Measurements from ENCODE around the gene C1orf122. TPM values are rescaled to one million over a fixed set of nuclear protein-coding genes. Genes with fewer than 3 reads are reported as not detected.
"Not testable (repeated sequence)": the region's sequence is repeated elsewhere in the genome, so short reads cannot be mapped to it uniquely, and the experiment has no call there.

C1orf122 gene
- total RNA-seq, 3 donors from 2014 or later = 29.2 to 39.0 (median 34.2) TPM

GRCh38 chr1:37764414-37764825, 43.2 kb upstream of the C1orf122 start:
- peak; percentile 73 for ATAC-seq
- DNase-seq = peak in 2 of 3 donors; percentile 57 to 70
- no peaks in the 10 kb centered on the region for H3K4me1 ChIP-seq (ENCODE audit: low read depth)
- no peaks in the 10 kb centered on the region for H3K9me3 ChIP-seq
- intact Hi-C loops (cut with DNase I, micrococcal nuclease) = no loop called here
- H3K4me3 ChIP-seq = no peak overlapping the region
- TF ChIP-seq CTCF (IDR thresholded peaks at IDR 0.05) = no peak
- no peaks in the 10 kb centered on the region for H3K36me3 ChIP-seq (ENCODE audit: low read depth)

- Histone ChIP-seq H3K36me3 (ENCODE audit: low read depth) (no peaks in the 10 kb centered on the region), H3K4me1 (ENCODE audit: low read depth) (no peaks in the 10 kb centered on the region), H3K9me3 (no peaks in the 10 kb centered on the region), H3K4me3 (no peak within 1 kb of the TSS)
- intact Hi-C loops (cut with DNase I, micrococcal nuclease) = no loop called here
- ATAC-seq (peak; percentile 7), DNase-seq (no peak)
- no peak for TF ChIP-seq CTCF (IDR thresholded peaks at IDR 0.05)
Measured at GRCh38 chr1:37764888-37765441, 42.6 kb upstream of the C1orf122 start, which contains the start of gene EPHA10. TSS of gene EPHA10 (minus strand) at chr1:37765120. CDS start at chr1:37765066, 54 bp downstream.

GRCh38 chr1:37765916-37766664, 41.5 kb upstream of the C1orf122 start:
- Histone ChIP-seq H3K4me3 (no peak overlapping the region), H3K9me3 (no peaks in the 10 kb centered on the region), H3K36me3 (ENCODE audit: low read depth) (no peaks in the 10 kb centered on the region), H3K4me1 (ENCODE audit: low read depth) (no peaks in the 10 kb centered on the region)
- peak; percentile 42 for ATAC-seq
- intact Hi-C loops (cut with DNase I, micrococcal nuclease) = no loop called here
- no peak for DNase-seq
- no peak for TF ChIP-seq CTCF (IDR thresholded peaks at IDR 0.05)

GRCh38 chr1:37767488-37767887, 40.1 kb upstream of the C1orf122 start:
- H3K4me1 ChIP-seq (ENCODE audit: low read depth) = no peaks in the 10 kb centered on the region
- no peaks in the 10 kb centered on the region for H3K9me3 ChIP-seq
- DNase-seq = no peak
- H3K4me3 ChIP-seq = no peak overlapping the region
- TF ChIP-seq CTCF (IDR thresholded peaks at IDR 0.05) = no peak
- no peaks in the 10 kb centered on the region for H3K36me3 ChIP-seq (ENCODE audit: low read depth)
- intact Hi-C loops (cut with DNase I, micrococcal nuclease) = no loop called here
- ATAC-seq = no peak

- DNase-seq; intact Hi-C loops (cut with DNase I, micrococcal nuclease); H3K4me1 ChIP-seq (ENCODE audit: low read depth); ATAC-seq; H3K4me3 ChIP-seq; H3K9me3 ChIP-seq; H3K36me3 ChIP-seq (ENCODE audit: low read depth): not testable (repeated sequence)
Measured at GRCh38 chr1:37771440-37771839, 36.1 kb upstream of the C1orf122 start.

GRCh38 chr1:37776946-37777516, 30.6 kb upstream of the C1orf122 start:
- H3K9me3 ChIP-seq = no peaks in the 10 kb centered on the region
- no peak for DNase-seq
- H3K4me1 ChIP-seq (ENCODE audit: low read depth) = peaks cover 10% of the 10 kb centered on the region
- H3K36me3 ChIP-seq (ENCODE audit: low read depth) = no peaks in the 10 kb centered on the region
- TF ChIP-seq CTCF (IDR thresholded peaks at IDR 0.05) = no peak
- H3K4me3 ChIP-seq = no peak overlapping the region
- intact Hi-C loops (cut with DNase I, micrococcal nuclease) = no loop called here
- ATAC-seq = no peak

Data from mucosa of descending colon (tissue), 3 donors.